ENCODE results near the gene GOLT1A.

The GOLT1A gene

DNA sequence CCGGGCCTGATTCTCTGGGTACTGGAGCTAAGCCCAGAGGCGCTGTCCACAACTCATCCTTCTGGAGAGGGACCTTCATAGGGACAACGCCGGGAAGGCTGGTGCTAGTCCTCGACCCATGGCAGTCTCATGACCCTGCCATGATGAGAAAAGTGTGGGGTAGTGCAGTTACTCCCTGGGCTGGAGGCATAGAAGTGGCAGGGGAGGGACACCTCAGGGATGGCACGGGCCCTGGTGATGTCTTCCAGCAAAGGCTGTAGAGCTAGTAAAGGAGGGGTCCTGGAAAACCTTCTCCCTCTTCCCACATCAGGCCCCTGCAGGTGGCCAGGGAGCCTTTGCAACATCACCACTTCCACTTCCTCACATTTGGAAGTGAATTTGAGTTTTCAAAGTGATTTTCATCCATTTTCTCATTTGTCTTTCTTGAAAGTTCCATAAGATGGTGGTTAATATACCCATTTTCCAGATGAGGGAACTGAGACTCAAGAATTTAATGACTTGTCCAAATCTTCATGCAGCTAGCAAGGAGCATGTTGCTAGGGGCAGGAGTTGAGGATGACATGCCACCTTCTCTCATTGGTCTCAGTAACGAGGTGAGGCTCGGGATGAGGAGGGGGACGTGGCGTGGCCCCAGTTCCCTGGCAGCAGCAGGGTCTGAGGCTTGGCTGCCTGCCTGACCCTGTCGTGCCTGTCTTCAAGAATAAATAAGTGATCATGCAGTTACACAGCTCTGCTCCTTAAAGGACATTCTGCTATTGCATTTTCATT, 3.3 kb upstream of the GOLT1A start:
- DNase-seq: no peak

DNA sequence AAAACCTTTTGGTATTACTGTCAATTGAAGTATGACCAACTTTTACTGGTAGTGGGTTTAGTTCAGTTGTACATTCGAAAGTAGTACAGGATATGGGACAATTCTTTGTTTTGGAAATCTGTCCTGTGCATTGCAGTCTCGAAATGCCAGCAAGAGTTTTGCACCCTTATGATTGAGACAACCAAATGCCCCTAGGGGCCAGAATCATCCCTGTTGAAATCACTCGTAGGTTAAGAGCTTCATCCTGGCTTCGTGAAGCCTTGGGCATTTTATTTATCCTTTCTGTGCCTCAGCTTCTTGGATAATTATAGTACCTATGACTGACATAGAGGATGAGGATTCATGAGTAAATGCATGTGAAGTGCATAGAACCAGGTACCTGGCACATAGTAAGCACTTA, 2.4 kb upstream of the GOLT1A start:
- no peak for DNase-seq

DNA sequence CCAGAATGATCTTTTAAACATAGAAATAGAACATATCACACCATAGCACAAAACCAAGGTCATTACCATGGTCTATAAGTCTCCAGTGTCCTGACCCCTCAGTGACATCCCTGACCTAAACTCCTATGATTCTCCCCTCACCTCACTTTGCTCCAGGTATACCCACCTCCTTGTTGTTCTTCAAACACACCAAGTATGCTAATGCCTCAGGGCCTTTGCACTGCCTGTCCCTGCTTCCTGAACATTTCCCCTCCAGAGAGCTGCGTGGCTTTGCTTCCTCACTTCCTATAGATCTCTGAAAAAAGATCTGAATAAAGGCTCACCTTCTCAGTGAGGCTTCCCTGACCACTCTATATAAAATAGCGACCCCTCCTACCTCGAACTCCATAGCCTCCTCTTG, 1.1 kb downstream of the GOLT1A start:
- no peak for DNase-seq

DNA sequence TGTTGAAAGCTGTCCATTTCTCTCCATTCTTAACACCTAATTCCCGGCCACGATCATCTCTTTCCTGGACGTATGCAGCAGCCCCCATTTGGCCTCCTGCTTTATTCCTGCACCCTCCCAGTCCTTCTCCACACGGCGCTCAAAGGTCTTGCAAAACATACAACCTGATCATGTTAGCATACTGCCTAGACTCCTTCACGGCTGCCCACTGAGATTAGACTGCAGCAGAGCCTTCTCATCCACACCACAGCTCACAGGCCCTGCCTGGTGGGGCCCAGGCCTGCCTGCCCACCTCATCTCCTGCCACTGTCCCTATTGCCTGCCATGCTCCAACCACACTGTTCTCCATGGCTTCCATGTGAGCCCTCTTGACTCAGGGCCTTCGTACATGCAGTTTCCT, 2.7 kb downstream of the GOLT1A start:
- DNase-seq: no peak

GRCh38 chr1:204207136-204207616, 6.6 kb downstream of the GOLT1A start:
- DNase-seq: peak; percentile 36

DNA sequence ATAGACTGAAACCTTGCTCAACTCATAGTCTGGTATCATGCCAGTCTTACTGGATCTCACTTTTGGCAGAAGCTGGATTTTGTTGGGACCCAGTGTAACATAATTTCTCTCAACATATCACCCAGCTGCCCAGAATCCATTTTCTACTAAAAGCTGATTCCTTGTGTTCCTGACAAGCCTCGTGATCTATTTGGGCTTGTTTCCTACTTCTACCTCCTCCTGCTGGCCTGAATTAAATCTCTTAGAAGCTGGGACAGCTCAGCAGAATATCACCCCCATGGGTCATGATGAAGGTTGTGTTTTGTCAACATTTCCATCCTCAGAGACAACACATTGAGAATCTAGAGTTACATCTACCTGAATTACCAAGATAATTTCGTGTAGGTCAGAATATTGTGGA, 7.7 kb downstream of the GOLT1A start:
- no peak for DNase-seq

GRCh38 chr1:204205486-204205885, 8.3 kb downstream of the GOLT1A start:
- DNase-seq: no peak

GRCh38 chr1:204204944-204205343, 8.8 kb downstream of the GOLT1A start:
- no peak for DNase-seq

- DNase-seq: no peak
Measured at GRCh38 chr1:204203206-204203767, 10.5 kb downstream of the GOLT1A start.

DNA sequence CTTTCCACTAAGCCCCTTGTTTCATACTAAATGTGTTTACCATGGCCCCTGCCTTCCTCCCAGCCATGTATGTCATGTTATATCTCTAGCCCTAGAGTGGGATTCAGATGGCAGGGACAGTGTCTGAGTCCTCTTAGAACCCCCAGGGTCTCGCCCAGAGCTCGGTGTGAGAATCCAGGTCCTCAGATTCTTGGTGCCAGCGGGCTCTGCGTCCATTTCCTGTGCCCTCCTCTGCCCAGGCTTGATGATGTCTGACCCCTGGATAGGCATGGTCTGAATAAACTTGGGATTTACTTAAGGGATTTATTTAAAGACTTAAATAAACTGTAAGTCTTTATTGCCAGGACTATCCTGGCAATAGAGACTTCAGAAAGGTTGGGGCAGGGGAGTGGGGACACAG, 11.3 kb downstream of the GOLT1A start:
- no peak for DNase-seq

GRCh38 chr1:204201348-204202040, 12.3 kb downstream of the GOLT1A start:
- DNase-seq: no peak

GRCh38 chr1:204199579-204199978, 14.2 kb downstream of the GOLT1A start:
- no peak for DNase-seq

DNA sequence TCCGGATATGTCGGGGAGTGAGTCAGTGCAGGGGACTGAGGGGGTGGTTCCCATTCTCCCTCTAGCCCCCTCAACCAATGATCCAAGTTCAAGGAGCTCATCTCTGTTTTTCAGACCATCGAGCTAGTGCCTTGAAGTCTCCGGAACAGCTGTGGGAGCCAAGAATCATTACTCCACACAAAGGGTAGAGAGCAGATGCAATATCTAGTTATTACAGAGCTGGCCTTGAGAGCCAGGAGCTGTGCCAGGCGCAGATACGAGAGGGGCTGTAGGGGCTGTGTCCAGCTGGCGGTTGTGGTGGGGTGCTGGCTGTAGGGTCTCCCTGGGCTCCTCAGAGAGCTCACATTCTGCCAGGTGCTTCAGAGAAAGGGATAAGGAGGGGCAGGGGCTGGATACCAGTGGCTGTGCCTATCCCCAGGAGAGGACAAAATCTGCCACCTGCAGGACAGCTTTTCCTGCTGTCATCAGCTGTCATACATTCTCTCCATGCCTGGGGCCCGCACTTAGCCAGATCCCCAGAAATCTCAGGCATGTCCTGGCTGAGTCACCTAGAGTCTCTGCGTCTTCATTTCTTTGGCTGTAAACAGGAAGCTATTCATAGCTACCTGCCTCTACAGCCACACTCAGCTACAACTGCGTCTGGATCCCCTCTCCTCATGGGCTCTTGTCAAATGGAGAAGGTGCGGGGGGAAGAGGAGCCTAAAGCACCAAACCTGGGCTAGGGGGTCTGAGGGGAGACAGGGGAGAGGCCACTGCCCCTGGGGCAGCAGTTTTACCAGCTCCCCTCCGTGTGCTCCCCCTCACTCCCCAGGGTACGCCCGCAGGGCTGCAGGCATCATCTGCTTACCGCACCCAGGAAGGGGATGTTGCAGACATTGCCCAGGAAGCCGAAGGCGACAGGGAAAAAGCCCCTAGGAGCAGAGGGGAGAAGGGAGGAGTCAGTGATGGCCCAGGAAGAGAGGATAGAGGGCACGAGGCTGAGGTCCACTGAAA, 15.1 kb downstream of the GOLT1A start:
- no peak for DNase-seq

GRCh38 chr1:204197068-204197467, 16.7 kb downstream of the GOLT1A start:
- DNase-seq: no peak

DNA sequence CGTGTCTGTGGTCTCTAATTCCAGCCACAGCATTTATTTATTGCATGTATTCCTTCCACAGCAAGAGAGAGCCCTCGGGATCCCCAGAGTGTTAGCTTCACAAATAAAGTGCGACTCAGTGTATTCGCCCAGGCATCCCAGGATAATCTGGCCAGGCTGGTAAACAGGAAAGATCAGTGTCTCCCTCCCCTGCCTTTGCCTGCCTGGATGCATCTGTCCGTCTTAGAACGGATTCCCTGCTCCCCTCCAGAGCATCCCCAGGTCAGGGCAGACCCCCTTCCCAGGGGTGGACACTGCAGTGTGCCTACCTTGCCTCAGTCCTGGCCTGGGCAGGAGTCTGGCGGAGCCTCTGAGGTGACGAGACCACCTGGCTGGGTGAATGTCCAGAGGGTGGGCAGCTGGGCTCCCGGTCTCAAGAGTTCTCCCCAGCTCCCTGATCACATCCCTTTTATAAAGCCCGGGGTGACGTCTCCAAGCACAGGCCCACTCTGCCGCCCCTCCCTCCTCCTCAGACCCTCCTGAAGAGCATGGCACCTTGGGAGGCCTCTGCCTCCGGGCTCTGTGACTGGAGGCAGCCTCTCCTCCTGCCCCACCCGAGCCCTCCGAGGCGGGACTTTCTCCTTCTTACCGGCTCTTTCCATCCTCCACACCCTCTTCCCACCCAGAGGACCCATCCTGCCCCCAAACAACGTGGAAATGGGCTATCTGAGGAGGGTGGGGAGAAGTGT, 17.6 kb downstream of the GOLT1A start, which contains the start of gene KISS1:
Gene KISS1, minus strand, starts transcription at position 424 of the 728 bp plus-strand sequence. CDS start 3,615 bp downstream, outside the sequence.
- no peak for DNase-seq

DNA sequence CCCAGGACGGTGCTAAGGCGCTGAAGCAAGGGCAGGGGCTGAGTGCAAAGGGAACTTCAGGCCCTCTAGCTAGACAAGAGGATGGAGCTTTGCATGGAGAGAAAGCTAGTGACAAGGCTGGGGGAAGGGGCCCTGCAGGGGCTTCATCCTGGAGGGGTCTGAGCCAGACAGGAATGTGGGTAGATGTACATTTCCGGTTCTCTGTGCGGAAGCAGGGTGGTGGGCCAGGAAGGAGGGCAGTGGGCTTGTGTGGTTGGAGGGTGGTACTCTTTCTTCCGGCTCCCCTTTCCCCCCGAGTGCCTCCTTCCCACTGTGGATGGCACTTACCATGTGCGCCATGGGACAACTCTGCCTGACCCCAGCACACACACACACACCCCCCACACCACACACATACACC, 19.0 kb downstream of the GOLT1A start:
- DNase-seq: no peak

GRCh38 chr1:204194080-204194479, 19.7 kb downstream of the GOLT1A start:
- no peak for DNase-seq

- no peak for DNase-seq
Measured at GRCh38 chr1:204192589-204193352, 21.0 kb downstream of the GOLT1A start.

DNA sequence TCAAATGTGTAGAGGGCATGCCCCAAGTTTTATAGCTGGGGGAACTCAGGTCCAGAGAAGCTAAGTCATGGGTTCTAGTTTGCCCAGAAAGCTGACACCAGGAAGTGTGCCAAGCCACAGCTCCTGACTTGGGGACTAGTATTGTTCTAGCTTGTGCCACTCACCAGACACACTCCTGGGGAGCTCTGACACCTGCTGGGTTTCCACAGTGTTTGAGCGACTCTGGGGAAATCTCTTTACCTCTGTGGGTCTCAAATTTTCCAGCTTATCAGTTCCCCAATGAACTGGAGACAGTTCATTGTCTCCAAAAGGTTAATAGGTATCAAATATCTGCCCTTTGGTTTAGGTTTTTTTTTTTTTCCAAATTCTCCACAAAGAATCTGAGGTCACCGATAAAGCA, 21.7 kb downstream of the GOLT1A start:
- DNase-seq: no peak

DNA sequence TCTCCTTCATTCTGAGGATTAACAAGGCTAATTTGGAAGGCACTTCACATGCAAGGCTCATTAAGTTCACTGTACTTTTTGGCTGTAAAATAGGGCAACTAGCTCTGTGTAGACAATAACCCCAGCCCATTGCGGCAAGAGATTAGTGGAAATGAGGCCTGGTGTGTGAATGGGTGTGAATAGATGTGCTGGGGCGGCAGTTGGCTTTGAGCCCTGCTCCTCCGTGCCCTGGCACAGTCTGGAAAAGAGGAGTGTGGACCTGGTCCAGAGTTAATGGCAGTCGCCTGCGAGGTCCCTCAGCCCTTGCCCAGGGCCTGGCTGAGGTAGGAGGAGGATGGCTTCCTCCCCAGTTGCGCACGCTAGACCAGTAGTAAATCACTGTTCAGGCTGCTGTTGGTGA, 22.3 kb downstream of the GOLT1A start:
- no peak for DNase-seq
